HAP-1 (cell line): ENCODE results near the gene F5.

Experiments
- DNase-seq, 2 experiments: peaks; one replicate each; pipeline ENCODE4 v3.0.0-alpha.2; 2016 to 2020; ENCODE audit warnings: low spot score in 2 of 2
- H3K27me3 ChIP-seq: fragments of 250-450 bp; sonication (Bioruptor Pico); 2 replicates; pipeline ENCODE4 v1.5.1; 2020; ENCODE audit warnings: low read depth, mild to moderate bottlenecking, moderate library complexity
- H3K36me3 ChIP-seq: fragments of 250-450 bp; sonication (Bioruptor Pico); replicated peaks from 2 replicates; pipeline ENCODE4 v1.5.1; 2020; ENCODE audit warnings: mild to moderate bottlenecking
- H3K4me1 ChIP-seq: fragments of 250-450 bp; sonication (Bioruptor Pico); 2 replicates; pipeline ENCODE4 v1.5.1; 2020; ENCODE audit warnings: mild to moderate bottlenecking
- H3K4me3 ChIP-seq: fragments of 250-450 bp; sonication (Bioruptor Pico); 2 replicates; pipeline ENCODE4 v1.5.1; 2020; ENCODE audit warnings: mild to moderate bottlenecking, moderate library complexity
- H3K9me3 ChIP-seq: fragments of 250-450 bp; sonication (Bioruptor Pico); 2 replicates; pipeline ENCODE4 v1.5.1; 2020; ENCODE audit warnings: mild to moderate bottlenecking, moderate library complexity
- in situ Hi-C: fragments of 300-500 bp; cut with MboI; formaldehyde crosslinking; loops from 3 replicates; pipeline ENCODE4 v1.14.3; 2020; ENCODE audit warnings: low sequenced_read_pairs, inconsistent platforms, mixed read lengths

The F5 gene

GRCh38 chr1:169604781-169605560 is 18.7 kb upstream of the F5 start:
- Histone ChIP-seq H3K9me3 (no peaks in the 10 kb centered on the region), H3K4me1 (no peaks in the 10 kb centered on the region), H3K36me3 (no peaks in the 10 kb centered on the region), H3K4me3 (no peak overlapping the region), H3K27me3 (0 out of 2 replicates have a peak, but pooled peaks cover 2% of the 10 kb centered on the region)
- in situ Hi-C loops = no loop called here
- no peak for DNase-seq

- H3K4me1 ChIP-seq = no peaks in the 10 kb centered on the region
- no peaks in the 10 kb centered on the region for H3K9me3 ChIP-seq
- in situ Hi-C loops = no loop called here
- H3K27me3 ChIP-seq = no peaks in the 10 kb centered on the region
- DNase-seq = peak in 1 of 2 experiments; percentile 21
- H3K4me3 ChIP-seq = no peak overlapping the region
- H3K36me3 ChIP-seq = no peaks in the 10 kb centered on the region
Measured at GRCh38 chr1:169601096-169601881, 15.0 kb upstream of the F5 start.

DNA sequence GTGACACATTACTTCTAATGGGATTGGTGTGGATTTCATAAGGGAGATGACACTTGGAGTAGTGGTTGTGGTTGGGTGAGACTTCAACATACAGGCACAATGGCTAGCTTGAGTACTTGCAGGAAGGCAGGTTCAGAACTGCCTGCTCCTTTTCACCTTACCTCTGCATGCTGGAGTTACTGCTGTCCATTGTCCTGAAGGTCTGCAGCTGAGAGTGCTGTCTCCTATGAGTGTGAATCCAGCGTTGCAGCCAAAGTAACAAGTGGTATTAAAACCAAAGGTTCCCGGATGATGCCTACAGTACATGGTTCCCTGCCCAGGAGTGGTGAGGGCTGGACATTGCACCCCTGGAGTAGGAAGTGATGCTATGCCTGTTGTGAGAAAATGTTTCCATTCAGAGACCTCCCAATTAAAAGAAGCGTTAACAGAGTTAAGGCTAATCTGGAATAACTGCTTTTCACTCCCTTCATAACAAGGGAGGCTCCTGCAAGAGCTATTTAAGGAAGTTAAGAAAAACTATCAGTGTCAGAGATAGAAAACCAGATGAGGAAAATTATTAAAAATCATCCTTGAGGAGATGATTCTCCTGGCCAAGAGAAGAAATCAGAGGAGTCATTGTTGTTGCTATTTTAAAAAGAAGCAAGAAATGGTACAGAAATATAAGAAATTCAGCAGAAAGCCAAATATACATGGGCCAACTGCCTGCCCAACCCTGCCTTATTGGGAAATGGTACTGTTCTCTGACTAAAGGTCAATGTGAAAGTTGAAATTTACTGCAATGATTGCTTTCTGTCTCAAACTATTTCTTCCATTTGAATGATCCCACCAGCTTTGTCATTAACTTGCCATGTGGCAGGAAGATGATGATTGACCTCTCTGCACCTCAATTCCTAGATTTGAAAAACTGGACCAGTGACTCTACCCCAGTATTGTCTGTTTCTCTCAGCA is 9.8 kb upstream of the F5 start:
- no peak overlapping the region for H3K4me3 ChIP-seq
- DNase-seq = peak in 1 of 2 experiments; percentile 9
- in situ Hi-C loops = no loop called here

GRCh38 chr1:169594391-169594790 is 8.1 kb upstream of the F5 start:
- no peaks in the 10 kb centered on the region for H3K9me3 ChIP-seq
- peaks cover 3% of the 10 kb centered on the region; the same call in 1 of the 2 replicates for H3K27me3 ChIP-seq
- H3K36me3 ChIP-seq = no peaks in the 10 kb centered on the region
- H3K4me1 ChIP-seq = no peaks in the 10 kb centered on the region
- DNase-seq = no peak
- H3K4me3 ChIP-seq = no peak overlapping the region
- in situ Hi-C loops = no loop called here

More for the DNA sequence above, 9.8 kb upstream of the F5 start:
- Histone ChIP-seq H3K27me3 (peaks cover 3% of the 10 kb centered on the region; the same call in 1 of the 2 replicates), H3K9me3 (no peaks in the 10 kb centered on the region), H3K4me1 (no peaks in the 10 kb centered on the region), H3K36me3 (no peaks in the 10 kb centered on the region)

DNA sequence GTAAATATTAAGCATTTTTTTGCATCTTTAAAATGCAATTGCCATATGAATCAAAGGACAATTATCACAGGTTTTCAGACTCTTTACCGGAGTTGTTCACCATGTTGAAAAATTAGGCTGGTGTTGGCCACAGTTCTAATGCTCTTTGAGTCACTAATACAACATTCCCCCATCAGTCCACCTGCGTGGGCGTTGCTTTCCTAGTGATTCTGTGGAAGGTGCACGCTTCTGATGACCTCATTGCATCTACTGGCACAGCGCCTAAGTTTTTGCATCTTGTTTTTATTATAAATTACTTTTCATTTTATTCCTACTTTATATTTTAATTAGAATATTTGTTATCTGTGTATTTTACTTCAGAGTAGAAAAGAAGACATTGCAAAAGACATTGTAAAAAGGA is 4.7 kb upstream of the F5 start:
- DNase-seq = no peak
- no peak overlapping the region for H3K4me3 ChIP-seq
- in situ Hi-C loops = no loop called here
- peaks cover 7% of the 10 kb centered on the region for H3K27me3 ChIP-seq
- no peaks in the 10 kb centered on the region for H3K9me3 ChIP-seq
- no peaks in the 10 kb centered on the region for H3K4me1 ChIP-seq
- no peaks in the 10 kb centered on the region for H3K36me3 ChIP-seq

DNA sequence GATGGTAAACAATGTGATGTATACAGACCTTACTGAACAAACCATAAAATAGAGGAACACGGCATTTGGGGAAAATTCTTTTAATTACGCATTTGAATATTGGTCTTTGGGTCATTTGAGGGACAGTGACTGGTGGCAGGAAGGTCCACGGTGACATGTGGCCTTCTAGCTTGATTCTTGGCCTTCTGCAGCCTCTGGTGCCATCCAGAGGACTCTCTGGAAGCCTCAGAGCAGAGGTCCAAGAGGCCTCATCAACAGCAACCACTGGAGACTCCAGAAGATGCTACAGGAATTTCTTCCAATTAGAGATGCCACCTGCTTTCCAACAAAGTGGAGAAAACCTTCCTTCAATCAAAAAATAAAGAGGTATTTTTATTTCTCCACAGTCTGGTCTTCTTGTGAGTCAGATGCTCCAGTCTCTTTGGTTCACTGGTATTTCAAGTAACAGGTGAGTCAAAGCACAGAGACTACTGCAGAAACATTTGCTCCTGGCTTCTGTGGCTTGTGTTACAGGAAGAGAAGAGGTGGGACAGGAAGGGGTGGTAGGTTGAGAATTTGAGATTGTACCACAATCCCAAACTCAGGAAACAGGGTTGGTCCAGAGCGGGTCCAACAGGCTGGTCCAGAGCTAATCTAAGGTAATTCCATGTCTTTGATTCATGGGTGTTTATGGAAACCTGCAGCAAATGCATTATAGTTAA is 2.7 kb upstream of the F5 start:
- Histone ChIP-seq H3K36me3 (no peaks in the 10 kb centered on the region), H3K4me1 (no peaks in the 10 kb centered on the region), H3K27me3 (peaks cover 13% of the 10 kb centered on the region), H3K9me3 (no peaks in the 10 kb centered on the region), H3K4me3 (no peak overlapping the region)
- DNase-seq = no peak
- in situ Hi-C loops = no loop called here

DNA sequence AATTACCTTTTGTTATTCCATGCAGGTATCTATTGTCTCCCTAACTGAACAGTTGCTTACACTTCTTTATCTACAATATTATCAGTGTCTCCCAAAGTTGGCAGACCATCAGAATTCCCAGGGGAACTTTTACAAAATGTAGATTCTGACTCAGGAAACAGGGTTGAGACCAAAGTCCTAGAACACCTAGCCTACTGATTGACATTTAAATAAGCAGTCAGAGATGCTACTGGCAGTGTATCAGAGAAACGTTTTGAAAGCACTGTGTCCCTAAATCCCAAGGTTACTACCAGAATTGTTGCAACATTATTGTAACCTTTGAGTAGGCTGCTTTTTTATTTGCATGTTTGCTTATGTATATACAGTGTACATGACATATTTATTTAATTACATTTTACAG is 1.8 kb upstream of the F5 start:
- Histone ChIP-seq H3K4me3 (no peak overlapping the region), H3K4me1 (no peaks in the 10 kb centered on the region), H3K36me3 (no peaks in the 10 kb centered on the region), H3K9me3 (no peaks in the 10 kb centered on the region), H3K27me3 (peaks cover 19% of the 10 kb centered on the region)
- DNase-seq = no peak
- in situ Hi-C loops = no loop called here

- in situ Hi-C loops = no loop called here
- H3K36me3 ChIP-seq = no peaks in the 10 kb centered on the region
- H3K4me3 ChIP-seq = no peak overlapping the region
- DNase-seq = no peak
- H3K27me3 ChIP-seq = peaks cover 20% of the 10 kb centered on the region
- no peaks in the 10 kb centered on the region for H3K4me1 ChIP-seq
- H3K9me3 ChIP-seq = no peaks in the 10 kb centered on the region
Measured at GRCh38 chr1:169586067-169586394, 250 bp downstream of the F5 start.

GRCh38 chr1:169585181-169585580 is 1.1 kb downstream of the F5 start:
- in situ Hi-C loops = no loop called here
- no peak for DNase-seq
- Histone ChIP-seq H3K9me3 (no peaks in the 10 kb centered on the region), H3K36me3 (no peaks in the 10 kb centered on the region), H3K4me3 (no peak overlapping the region), H3K4me1 (no peaks in the 10 kb centered on the region), H3K27me3 (peaks cover 21% of the 10 kb centered on the region)

DNA sequence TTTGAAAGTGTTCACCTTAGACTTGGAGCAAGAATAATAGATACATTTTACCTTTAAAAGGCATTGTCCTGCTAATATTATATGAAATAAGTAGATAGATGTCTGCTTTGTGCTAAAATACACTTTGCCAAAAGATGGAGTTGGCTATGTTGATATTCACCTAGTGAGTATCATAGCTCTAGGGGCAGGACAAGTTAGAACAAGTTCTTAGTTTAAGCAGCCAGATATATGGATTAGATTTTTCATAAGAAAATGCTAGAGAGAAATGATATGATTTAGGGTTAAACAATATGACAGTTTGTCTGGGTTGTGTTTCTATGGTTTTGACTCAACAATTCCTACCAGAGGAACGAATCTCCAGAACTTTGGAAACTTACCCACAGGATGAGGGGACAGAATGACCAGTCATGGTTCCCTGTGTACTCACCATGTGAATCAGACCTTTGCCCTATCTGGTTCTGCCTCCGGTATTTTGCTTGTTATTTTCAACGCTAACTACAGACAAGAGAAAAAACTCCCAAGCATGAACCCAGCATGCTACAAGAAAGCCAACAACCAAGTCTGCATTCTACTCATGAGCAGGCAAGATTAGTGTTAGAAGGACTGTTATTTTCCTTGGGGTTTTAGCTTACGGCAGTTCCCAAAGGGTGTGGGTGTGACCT is 1.7 kb downstream of the F5 start:
- in situ Hi-C loops = no loop called here
- peaks cover 21% of the 10 kb centered on the region for H3K27me3 ChIP-seq
- H3K9me3 ChIP-seq = no peaks in the 10 kb centered on the region

GRCh38 chr1:169577981-169578738 is 8.1 kb downstream of the F5 start:
- no peaks in the 10 kb centered on the region for H3K9me3 ChIP-seq
- in situ Hi-C loops = no loop called here
- H3K27me3 ChIP-seq = peaks cover 3% of the 10 kb centered on the region; the same call in 1 of the 2 replicates
- no peaks in the 10 kb centered on the region for H3K4me1 ChIP-seq
- H3K36me3 ChIP-seq = no peaks in the 10 kb centered on the region
- H3K4me3 ChIP-seq = no peak overlapping the region
- DNase-seq = no peak

More for the DNA sequence above, 1.7 kb downstream of the F5 start:
- Histone ChIP-seq H3K4me1 (no peaks in the 10 kb centered on the region), H3K36me3 (no peaks in the 10 kb centered on the region), H3K4me3 (no peak overlapping the region)
- no peak for DNase-seq

- in situ Hi-C loops = no loop called here
- H3K4me3 ChIP-seq = no peak overlapping the region
- 0 out of 2 replicates have a peak, but pooled peaks cover 3% of the 10 kb centered on the region for H3K27me3 ChIP-seq
- H3K9me3 ChIP-seq = no peaks in the 10 kb centered on the region
- H3K4me1 ChIP-seq = no peaks in the 10 kb centered on the region
- H3K36me3 ChIP-seq = no peaks in the 10 kb centered on the region
- no peak for DNase-seq
Measured at GRCh38 chr1:169576935-169577331, 9.3 kb downstream of the F5 start.
